ELR (cell line): Measurements from ENCODE around the gene RALGPS1.

Experiments used
- DNase-seq: peaks from one replicate; pipeline ENCODE4 v3.0.0-alpha.2; 2015; ENCODE audit warnings: low read depth

The RALGPS1 gene

DNA sequence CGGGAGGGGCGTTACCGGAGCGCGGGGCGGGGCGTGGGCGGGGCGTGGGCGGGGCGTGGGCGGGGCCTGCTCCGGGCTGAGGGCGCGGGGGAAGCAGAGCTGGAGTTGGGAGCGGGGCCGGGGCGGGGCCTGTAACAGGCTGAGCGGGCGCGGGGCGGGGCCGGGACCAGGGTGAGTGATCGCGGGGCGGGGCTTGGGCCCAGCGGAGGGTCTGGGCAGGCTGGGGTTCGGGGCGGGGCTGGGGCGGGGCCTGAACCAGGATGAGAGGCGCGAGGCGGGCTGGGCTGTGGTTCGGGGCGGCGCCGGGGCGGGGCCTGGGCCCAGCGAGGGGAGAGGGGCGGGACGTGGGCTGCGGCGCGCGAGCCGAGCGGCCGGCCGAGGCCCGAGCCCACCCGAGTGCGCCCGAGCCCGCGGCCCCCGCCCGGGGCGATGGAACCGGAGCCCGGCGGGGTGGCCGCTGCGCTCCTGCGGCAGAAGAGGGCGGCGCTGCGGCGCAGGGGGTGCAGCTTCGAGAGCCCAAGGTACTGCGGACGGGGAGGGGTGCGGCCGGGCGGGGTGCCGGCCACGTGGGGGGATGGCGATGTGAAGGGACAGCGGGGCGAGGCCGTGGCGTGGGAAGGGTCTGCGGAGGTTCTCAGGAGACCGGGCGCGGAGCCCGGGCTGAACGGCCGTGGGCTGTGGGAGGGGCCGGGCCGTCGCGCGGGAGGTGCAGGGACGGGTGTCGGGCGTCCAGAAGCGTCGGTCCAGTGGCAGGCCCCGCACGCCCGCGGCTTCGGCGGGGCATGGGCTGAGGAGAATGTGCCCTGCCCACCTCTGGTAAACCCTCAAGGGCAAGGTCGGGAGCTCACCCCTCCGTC lies 310.5 kb downstream of the RALGPS1 start:
- DNase-seq: peak; percentile 90

DNA sequence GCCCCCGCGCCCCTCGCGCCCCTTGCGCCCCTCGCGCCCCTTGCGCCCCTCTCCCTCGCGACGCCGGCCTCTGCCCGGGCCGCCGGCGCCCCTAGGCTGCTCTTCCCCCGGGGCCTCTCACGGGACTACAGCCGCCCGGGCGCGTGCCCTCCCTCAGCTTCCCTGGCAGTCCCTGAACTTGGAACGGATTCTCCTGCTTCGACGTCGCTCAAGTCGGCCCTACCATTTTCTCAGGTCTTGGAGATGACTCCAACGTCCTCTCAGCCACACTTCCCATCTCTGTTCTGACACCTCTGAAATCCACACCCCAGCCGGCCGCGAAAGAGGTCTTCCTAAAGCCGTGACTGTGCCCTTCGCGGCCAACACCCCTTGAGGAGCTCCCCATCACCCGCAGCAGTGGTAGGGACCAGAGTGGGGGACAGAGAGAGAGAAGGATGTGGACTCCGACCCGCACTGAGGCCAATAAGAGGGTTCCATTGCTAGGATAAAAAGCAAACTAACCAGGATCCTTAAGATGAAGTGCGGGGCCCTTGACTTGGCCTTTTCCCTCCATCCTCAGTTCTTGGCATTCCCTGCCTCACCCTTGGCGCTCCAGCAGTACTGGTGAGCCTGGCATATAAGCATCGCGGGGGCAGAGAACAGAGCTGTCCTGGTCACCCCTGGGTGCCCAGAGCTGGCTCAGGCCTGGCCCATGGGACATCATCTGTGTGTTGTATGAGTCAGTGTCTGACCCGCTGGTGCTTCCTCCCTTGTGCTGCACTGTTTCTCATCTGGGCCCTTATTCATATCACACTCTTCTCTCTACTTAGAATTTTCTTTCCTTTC lies 311.4 kb downstream of the RALGPS1 start:
- peak; percentile 46 for DNase-seq

DNA sequence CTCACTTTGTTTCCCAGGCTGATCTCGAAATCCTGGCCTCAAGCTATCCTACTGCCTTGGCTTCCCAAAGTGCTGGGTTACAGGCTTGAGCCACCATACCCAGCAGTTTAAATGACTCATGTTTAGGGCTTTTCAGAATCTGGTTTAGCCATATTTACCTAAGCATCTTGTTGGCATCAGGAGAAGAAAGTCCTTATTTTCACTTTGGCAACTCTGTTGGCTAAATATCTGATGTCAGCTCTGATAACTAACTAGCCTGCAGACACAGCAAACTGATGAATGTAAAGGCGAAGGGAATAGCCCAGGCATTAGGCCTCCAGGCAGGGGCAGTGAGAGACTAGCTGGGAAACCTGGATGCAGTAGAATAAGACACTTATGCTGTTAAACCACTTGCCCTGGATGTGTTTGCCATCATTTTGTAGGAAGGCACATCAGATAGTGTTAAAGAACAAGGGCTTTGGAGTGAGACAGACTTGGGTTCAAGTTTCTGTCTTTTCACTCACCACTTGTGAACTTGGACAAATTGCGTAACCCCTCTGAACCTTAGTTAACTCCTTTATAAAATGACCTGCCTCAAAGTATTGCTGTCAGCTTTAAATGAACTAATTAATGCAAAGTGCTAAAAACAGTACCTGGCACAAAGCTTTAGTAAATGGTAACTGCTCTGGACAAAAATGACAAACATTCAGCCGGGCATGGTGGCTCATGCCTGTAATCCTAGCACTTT lies 315.3 kb downstream of the RALGPS1 start:
- no peak for DNase-seq

DNA sequence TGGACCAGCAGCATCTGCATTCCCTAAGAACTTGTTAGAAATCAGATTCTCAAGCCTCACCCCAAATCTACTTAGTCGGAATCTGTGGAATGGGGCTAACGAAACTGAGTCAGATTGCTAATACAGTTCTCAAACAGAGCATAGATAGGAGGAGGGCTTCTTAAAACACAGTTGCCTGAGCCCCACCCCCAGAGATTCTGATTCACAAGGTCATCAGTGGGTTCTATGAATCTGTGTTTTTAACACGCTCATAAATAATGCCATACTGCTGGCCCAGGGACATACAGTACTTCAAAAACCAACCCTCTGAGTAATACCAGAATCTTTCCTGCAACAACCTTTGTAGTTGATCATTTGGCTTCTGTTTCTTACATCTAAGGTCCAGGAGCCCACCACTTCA lies 317.1 kb downstream of the RALGPS1 start:
- DNase-seq: no peak

DNA sequence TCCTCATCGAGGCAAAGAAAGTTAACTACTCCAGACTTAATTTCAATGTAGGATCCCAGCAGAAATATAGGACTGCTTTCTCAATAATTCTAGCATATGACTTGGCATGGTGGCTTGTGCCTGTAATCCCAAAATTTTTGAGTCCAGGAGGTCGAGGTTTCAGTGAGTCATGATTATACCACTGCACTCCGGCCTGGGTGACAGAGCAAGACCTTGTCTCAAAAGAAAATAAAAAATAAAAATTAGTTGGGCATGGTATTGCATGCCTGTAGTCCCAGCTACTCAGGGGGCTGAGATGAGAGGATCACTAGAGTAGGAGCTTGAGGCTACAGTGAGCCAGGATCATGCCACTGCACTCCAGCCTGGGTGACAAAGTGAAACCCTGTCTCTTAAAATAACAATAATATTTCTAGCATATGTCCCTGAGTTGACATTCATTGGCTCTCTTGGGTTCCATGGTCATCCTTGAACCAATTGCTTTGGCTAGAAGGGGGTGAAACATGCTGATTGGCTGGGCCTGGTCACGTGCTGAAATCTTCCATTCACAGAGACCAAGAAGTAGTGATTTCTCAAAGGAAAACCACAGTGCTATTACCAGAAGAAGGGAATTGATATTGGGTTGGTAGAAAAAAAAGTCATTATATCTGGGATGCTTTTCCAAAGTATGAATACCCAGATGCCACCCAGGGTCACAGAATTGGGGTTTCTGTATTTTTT lies 318.4 kb downstream of the RALGPS1 start:
- no peak for DNase-seq

DNA sequence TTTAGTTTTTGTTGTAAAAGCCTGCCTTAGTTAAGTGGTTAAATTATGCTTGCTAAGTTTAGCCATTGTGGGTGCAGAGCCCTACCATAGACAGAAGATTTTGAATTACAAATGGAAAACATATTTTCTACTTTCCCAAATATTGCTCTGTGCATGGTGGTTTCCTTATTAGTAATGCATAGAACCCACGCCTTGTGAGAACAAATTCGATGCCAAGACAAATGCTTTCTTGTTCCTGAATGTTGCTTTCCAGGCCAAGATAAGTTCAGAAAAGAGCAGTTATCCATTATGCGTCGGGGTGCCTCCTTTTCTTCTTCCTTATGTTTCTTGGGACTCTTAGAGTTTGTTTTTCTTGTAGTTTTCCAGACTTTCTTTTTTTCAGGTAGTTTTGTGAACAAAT lies 319.0 kb downstream of the RALGPS1 start:
- DNase-seq: no peak

DNA sequence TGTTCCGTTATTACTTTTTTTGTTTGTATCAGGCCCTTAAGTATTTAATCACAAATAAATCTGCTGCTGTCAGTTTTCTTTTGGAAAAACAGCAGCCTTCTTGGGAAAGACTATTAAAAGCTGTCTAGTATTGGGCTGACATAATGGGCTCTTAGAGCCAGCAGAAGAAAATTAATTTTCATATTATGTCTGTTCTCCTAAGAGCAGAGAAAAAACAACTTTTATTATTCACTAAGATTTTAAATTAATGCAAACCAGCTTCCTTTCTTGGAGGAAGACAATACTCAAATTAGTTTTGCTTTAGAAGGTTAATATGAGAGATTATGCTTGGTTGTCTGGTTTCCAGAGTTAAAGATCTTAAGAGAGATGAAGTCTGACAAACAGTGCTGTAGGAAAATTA lies 319.4 kb downstream of the RALGPS1 start:
- no peak for DNase-seq

DNA sequence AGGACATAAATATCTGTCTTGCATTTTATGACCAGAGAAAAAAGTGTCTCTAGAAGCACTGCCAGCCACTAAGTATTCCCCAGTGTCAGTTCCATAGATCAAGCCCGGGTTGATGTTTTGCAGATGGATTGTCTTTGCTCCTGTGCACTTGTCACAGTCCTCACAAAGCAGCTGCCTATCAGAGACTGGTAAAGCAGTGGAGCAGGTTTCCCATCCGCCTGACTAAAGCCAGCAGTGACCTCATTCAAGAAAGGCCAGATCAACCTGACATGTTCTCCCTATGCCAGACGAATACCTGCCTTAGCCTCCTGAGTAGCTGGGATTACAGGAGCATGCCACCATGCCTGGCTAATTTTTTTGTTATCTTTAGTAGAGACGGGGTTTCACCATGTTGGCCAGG lies 323.2 kb downstream of the RALGPS1 start:
- no peak for DNase-seq

DNA sequence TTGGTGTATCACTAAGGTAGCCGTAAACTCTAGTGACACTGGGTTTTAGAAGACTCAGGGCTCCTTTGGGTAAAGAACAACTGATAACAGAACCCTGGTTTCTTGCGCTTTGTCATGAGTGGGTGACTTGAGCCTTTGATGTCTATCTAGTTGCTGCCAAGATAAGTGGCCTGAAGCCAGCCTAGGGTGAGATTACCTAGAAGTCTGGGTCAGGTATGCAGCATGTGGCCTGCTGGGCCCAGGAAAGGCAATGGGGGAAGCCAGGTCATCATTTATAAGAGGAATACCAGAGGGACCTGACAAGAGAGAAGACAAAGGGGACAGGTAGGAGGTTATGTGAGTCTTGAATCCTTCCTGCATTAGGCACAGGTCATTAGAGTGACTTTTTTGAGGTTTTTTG lies 326.8 kb downstream of the RALGPS1 start:
- no peak for DNase-seq

DNA sequence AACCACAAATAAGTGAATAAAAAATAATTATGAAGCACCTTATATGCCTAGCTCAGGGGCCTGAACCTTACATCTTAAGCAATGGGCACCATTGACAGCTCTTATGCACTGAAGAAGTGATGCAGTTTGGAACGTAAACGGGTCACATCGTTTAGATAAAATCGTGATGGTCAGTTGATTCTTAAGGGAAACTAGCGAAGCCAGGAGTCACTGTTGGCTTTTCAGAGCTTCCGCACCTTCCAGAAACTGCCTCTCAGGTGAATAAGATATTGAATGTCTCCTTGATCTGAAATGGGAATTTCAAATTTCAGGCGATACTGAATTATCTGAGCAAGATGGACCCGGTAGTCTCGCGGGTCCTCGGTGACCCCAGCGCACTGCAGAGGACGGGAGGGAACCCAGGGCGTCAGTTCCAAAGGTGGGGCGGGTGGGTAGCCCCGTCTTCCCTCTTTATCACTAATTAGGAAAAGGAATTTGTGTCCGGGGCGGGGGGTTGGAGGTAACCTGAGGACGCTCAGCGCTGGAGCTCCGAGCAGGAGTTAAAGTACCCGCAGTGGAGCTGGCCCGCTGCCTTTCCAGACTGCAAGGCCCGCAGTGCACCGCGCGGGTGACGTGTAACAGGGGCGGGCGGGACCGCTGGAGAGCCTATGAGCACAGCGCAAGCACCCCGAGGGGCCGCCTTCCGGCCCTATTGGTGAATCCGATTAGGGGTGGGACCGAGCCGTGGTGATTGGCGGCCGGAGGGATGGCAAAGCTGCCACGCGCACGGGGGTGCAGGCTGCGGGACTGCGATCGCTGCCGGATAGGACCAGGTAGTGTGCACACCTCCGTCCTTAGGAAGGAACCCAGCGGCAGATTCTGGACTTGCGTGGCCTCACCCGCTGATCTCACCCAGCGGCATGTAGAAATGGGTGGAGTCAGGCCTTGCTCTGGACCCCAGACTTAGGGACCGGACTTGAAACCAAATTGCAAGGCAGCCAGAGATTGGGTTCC lies 330.3 kb downstream of the RALGPS1 start:
- peak; percentile 97 for DNase-seq

DNA sequence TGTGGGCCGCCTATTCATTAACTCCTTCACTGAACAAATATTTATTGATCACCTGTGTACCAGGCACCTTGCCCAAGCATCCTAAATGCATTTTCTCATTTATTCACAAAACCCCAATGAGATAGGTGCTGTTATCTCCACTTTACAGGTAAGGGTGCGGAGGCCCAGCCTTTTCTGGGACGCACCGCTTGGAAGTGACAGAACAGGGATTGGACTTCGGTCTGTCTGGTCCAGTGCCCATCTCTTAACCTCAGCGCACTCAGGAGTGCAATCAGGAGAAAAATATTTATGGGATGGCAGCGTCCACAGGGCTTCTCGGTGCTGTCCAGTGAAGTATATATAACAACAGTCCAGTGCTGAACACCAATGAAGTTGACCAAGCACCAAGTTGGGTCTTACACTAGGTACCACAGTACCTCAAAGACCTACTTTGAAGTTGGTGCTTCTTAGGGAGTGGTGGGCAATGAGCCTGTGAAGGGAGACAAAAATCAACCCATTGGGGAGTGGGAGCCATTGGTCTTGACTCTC lies 331.1 kb downstream of the RALGPS1 start:
- no peak for DNase-seq

DNA sequence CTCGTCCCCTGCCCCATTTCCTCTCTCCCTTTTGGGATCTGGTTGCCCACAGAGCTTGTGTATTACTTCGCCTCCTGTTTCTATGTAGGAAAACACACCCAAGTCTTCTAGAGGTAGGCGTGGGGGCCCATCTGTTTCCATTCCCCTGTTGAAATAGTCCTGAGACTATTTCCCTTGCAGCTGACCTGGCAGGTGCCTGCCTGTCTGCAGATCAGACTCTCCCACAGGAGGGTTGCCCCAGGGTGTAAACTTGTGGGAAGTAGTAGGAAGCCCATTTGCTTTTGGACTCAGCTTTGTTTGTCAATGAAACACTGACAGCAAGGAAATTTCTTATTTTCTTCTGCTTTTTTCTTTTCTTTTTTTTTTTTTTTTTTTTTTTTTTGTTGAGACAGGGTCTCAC lies 333.7 kb downstream of the RALGPS1 start:
- DNase-seq: no peak

DNA sequence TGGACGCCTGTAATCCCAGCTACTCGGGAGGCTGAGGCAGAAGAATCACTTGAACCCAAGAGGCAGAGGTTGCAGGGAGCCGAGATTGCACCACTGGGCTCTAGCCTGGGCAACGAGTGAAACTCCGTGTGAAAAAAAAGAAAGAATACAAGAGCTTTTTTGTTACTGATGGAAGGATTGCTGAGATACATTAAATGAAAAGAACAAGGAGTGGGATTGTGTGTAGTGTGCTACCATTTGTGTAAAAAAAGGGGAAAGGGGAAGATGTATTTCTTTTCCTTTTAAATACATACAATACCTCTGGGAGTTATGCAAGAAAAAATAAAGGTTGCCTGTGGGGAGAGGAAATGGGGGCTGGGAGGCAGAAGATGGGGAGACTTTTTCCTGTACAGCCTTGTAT lies 335.3 kb downstream of the RALGPS1 start:
- no peak for DNase-seq

DNA sequence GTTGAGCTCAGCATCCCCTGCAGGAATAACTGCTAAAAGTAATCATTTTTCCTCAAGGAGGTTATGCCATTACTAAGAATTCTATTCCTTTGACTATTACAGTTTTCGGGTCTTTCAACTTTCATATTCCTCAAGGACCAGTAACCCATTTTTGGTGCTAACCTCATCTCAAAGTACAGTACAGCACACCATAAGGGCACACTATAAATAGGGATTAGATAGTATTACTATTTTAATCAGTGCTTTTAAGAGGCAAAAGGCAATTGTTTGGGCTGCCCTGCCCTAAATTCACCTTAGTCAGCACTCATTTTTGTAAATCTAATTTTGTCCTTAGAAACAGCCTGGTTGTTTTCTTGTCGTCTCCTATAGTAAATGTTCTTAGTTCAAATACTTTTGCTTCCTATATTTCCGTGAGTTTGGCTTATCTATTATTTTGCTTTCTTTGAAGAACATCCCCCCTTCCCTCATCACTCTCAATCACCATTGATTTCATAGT lies 336.4 kb downstream of the RALGPS1 start:
- no peak for DNase-seq

DNA sequence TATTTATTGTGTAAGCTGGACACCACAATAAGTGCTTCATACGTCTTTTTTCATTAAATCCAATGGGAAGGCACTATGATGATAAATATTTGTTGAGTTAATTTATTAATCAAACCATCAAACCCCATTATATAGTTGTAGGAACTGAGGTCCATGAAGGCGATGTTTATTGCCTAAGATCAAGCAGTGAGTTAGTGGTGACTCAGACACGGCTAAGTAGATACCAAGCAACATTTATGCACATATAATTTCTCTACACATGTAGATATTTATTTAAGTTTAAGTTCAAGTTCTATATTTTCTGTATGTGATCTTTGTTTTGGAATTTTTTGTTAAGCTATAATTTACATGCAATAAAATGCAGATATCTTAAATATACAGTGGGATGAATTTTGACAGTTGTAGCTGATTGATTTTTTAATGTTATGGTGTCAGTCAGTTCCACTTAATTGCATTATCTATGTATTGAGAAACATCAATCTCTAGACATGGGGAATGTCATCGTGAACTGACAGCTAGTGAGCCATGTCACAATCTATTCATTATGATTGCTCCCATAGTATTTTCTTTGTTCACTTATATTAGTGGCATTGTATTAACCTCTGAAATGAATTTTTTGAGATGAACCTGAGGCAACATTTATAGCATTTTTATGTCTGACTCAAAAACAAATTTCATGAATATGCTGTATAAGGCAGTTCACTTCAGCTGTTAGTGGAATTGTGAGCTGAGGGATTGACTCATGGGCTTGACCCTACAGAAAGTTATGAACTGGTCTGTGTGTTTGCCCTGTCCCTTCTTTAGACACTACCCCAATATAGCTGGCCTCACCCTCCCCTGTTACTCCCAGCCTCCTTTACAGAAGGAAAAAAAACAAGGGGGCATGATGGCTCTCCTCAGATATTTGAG lies 338.1 kb downstream of the RALGPS1 start:
- peak; percentile 36 for DNase-seq

DNA sequence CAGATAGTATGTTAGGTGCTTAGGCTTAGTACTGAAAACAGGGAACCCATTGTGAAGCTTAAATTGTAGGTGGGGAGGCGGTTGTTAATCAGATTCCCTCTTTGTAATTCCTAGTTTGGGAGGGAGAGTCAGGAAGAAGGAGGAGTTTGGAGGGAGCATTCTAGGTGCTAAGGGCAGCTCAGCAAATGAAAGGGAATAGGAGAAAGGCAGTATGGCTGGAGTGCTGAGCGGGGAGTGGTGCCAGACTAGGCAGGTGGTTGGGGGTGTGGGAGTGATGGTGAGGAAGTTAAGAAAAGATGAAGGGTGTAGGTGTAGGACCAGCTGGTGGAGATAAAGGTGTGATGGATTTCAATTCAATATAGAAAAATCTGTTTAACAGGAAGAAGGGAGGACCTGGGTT lies 338.9 kb downstream of the RALGPS1 start:
- no peak for DNase-seq

DNA sequence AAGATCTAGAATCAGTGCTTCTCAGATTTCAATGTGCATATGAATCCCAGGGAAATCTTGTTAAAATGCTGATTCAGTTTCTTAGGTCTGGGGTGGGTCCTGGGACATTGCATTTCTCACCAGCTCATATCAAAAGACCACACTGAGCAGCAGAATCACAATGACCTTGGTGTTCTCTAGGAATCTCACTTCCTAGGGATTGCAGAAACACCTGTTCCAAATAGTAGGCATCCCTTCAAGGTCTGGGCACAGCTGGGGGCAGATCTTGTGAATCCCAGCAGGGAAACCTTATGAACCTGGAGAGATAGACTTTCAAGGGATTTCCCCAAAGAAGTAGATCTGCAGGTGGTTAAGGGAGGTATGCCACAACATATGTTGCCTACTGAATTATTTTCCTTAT lies 341.1 kb downstream of the RALGPS1 start:
- no peak for DNase-seq

DNA sequence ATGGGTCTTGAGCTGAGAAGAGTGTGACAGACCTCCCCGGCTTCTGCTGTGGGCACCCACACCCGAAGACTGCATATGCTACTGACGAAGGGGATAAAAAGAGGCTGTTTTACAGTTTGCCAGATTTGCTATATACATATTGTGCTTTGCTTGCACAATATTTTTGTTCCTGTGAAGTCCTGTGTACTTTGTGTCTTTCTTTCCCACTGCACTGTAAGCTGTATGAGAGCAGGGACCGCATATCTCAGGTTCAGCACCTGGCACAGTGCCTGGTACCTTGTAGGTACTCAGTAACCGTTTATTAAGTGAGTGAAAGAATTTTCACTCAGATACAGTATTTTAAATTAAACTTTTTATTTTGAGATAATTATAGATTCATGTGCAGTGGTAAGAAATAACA lies 341.7 kb downstream of the RALGPS1 start:
- DNase-seq: no peak
